ENCODE data around the gene ASTE1.
"Not testable (repeated sequence)": the region's sequence is repeated elsewhere in the genome, so short reads cannot be mapped to it uniquely, and the experiment has no call there.

Gene ASTE1

DNA sequence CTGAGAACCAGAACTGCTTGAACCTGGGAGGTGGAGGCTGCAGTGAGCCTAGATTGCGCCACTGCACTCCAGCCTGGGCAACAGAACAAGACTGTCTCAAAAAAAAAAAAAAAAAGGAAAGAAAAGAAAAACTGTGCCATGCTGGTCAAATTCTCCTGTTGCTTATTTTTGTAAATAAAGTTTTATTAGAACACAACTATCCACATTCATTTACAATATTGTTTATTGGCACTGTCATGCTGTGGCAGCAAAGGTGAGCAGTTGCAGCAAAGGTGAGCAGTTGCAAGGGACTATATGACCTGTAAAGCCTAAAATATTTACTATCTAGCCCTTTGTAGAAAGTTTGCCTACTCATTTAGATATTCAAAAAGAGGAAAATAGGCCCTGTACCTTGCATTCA lies 18.3 kb downstream of the ASTE1 start:
- no peak for DNase-seq

DNA sequence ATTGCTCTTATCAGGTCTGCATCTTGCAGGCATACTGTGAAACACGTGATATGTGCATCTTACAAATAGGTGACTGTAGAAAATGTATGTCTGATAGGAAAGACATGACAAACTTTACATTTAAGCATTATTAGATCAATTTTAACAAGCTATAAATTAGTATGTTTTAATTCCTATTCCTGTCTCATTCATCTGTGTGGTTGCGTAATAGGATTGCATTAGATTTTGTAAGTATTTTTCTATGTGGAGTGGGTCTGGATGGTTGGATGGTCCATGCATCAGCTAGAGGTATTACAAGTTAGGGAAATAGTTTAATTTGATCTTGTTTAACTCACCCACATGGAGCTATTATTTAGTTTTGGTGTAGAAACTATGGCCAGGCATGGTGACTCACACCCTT lies 18.8 kb downstream of the ASTE1 start:
- no peak for DNase-seq

GRCh38 chr3:131007256-131007655 lies 19.4 kb downstream of the ASTE1 start:
- no peak for DNase-seq

DNA sequence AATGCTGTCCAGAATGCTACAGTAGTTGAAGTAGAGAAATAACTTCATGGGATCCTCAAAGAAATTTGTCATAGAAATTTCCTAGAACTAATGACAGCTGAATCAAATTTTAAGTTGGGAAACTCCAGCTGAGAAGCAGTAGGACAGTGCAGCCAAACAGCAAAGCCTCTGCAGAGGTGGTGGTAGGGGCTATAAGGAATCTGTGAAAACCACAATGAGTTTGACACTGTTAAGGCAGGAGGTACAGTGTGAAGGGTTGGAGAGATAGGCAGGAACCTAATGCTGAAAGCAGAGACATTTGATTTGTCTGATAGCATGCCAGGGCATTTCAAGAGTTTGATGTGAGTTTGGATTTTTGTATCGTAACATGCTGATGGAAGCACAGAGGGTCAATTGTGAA lies 22.0 kb downstream of the ASTE1 start:
- DNase-seq: no peak

DNA sequence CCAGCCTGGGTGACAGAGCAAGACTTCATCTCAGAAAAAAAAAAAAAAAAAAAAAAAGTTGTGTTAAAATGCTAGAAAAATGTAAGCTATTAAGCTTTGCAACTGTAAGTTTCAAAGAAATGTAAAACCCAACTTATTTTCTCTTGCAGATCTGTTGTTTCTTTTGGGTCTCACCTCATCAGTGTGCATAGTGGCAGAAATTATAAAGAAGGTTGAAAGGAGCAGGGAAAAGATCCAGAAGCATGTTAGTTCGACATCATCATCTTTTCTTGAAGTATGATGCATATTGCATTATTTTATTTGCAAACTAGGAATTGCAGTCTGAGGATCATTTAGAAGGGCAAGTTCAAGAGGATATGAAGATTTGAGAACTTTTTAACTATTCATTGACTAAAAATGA lies 25.6 kb downstream of the ASTE1 start:
- DNase-seq: no peak

- DNase-seq: no peak
Measured at GRCh38 chr3:130997289-130997688, 29.3 kb downstream of the ASTE1 start.

DNA sequence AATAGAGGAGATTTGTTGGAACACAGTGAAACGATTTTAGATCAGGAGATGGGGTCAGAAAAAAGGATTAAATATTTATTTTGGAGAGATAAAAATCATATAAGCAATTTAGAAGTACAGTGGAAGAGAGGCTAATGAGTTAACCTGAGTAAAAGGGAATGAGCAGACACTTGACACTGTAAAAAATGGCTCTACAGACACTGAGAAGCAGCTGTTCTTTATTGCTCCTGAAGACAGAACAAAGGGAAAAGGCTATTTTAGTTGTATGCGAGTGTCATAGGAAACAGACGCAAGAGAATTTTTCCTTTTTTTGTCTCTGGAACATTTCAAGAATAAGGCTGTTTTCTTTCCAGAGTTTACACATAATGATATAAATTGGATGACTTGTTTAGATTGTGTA lies 34.3 kb downstream of the ASTE1 start:
- no peak for DNase-seq

GRCh38 chr3:130991126-130991525 lies 35.5 kb downstream of the ASTE1 start:
- DNase-seq: no peak

DNA sequence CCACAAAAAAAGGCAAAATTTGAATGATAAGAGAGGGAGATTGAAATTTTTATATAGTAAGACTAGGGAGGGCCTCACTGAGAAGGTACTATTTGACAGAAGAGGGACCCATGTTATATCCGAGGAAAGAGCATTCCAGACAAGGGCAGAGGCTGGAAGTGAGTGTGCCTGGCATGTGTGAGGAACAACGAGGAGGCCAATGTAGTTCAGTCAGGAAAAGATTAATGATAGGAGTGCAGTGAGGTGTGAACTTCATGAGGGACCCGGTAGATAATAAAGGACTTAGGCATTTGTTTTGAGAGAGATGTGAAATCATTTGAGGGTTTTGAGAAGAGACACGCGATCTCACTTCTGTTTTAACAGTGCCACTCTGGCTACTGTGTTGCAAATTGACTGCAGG lies 36.3 kb downstream of the ASTE1 start:
- DNase-seq: no peak

DNA sequence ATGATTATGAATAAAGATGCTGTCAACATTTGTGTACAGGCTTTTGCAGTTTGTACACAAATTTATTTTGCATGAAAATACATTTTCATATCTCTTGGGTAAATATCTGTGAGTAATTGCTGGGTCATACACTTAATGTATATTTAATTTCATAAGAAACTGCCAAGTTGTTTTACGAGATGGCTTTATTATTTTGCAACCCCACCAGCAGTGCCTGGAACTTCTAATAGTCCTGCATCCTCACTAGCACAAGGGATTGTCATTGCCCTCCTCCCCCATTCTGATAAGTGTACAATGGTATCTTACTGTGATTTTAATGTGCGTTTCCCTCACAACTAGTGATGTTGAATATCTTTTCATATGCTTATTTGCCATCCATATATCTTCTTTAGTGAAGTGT lies 45.2 kb downstream of the ASTE1 start:
- no peak for DNase-seq

GRCh38 chr3:130979117-130979516 lies 47.5 kb downstream of the ASTE1 start:
- DNase-seq: no peak

GRCh38 chr3:130976706-130977105 lies 49.9 kb downstream of the ASTE1 start:
- no peak for DNase-seq

DNA sequence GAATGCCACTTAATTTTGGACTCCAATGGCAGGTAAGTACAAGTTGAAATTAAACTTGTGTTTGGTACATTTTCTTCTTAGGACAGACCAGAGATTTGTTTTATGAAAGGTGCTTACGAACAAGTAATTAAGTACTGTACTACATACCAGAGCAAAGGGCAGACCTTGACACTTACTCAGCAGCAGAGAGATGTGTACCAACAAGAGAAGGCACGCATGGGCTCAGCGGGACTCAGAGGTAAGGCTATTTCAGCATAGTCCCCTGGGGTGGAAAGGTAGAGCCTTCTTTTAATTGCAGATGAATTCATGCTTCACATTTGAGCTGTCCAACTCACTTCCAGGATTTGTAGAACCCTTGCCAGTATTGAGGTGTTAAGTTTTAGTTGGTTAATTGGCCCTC lies 51.4 kb downstream of the ASTE1 start:
- no peak for DNase-seq

- DNase-seq: no peak
Measured at GRCh38 chr3:130974201-130974600, 52.4 kb downstream of the ASTE1 start.

DNA sequence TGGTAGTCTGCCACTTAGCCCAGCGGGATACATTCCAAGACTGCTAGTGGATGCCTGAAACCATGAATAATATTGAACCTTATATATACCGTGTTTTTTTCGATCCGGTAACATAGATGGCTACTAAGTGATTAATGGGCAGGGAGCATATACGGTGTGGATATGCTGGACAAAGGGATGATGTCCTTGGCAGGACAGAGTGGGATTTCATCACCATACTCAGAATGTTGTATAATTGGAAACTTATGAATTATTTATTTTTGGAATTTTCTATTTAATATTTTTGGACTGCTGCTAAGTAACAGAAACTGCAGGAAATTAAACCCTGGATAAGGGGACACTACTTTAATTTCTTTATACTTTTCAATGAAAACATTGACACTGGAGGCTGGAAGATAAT lies 53.2 kb downstream of the ASTE1 start:
- no peak for DNase-seq

DNA sequence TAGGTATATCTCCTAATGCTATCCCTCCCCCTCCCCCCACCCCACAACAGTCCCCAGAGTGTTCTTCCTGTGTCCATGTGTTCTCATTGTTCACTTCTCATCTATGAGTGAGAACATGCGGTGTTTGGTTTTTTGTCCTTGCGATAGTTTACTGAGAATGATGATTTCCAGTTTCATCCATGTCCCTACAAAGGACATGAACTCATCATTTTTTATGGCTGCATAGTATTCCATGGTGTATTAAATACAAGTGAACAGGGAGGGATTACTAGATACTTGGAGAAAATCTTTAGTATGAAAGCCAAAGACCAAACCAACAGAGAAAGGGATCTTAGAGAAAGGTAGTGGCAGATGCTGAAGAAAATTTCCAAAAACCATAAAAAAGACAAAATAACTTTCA lies 54.0 kb downstream of the ASTE1 start:
- DNase-seq: not testable (repeated sequence)

DNA sequence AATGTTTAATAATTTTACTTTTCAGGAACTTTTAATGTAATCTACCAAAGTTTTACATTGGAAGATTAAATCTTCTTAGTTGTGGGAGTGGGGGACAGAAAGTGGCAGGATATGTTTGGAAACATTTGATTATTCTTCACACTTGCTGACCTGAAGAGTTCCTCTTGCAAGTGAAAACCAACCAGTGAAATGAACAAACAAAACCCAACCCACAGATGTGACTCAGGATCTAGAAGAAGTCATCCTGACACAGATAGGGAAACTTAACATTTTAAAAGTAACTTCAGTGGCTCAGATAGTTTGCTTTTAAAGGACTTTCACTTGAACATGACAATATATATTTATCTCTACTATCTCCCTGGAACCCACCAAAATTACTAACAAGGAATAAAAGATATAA lies 55.4 kb downstream of the ASTE1 start:
- no peak for DNase-seq

DNA sequence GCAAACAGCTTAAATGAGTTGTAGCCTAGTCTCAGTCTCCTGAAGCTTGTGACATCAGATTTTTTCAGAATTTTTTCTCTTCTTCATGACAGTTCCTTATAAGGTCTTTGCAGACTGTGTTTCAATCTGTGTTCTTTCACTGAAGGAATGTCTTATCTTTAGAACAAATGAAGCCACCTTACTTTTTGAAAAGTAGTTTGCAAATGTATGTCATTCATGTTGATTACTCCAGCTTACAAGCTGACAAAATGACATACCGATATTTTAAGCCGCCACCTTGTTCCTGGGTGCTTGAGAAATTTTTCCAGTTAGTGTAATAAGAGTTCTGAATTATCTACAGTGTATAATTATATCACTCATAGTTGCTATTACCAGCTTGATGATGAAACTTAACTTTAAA lies 57.0 kb downstream of the ASTE1 start:
- no peak for DNase-seq

DNA sequence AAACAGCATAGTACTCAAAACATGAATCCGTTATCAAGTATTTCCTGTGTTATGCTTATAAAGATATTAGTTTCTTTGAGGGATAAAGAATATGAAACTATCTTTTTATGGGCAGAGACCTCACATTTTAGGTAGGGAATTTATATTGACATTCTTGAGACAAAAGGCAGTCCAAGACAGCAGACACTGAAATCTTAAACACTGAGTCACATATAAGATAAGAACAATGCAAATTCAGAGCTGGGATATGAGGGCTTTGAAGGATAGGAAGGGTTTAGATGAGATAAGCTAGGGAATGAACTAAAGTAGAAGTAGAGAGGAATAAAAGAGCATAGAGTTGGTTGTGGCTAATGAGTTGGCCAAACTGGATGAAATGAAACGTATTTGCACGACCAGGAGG lies 58.4 kb downstream of the ASTE1 start:
- no peak for DNase-seq

DNA sequence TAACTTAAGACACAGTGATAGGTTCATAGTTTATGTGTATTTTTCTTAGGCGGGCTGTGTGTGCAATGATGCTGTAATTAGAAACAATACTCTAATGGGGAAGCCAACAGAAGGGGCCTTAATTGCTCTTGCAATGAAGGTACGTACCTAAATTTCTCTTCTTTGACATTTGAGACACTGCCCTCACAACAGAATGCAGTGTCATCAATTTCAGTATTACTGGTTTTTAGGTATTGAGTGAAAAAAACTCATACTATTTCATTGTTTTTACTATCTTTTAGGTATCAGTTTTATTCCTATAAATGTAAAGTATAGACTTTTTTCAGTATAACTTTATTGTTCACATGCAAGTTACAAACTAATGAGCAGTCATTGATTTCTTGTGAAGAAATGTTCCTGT lies 59.3 kb downstream of the ASTE1 start:
- DNase-seq: no peak

DNA sequence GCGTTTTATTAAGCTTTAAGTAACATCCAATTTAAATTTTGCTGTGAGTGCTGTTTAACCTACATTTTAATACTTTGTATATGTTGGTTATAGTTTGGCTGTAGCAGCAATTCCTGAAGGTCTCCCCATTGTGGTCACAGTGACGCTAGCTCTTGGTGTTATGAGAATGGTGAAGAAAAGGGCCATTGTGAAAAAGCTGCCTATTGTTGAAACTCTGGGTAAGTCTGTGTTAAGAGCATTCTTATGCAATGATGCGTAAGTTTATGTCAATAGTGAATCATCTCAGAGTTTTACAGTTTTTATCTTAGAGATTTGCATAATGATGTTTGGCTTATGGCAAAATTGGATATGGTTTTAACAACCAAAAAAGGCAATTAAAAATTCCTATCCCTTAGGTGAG lies 62.7 kb downstream of the ASTE1 start:
- no peak for DNase-seq
